Stimulated activated CD4-positive, alpha-beta T cell treated with anti-CD3 and anti-CD28 coated beads, Interleukin-15, amount 100 ng/mL, for 1 hour (primary cell): ENCODE results near the gene TMPRSS15.

ENCODE experiments used
- DNase-seq, 2 donors: peaks; one replicate each; pipeline ENCODE4 v3.0.0-alpha.2; 2020; ENCODE audit warnings: low read depth in 1 of 2, low spot score in 1 of 2

TMPRSS15 gene

GRCh38 chr21:18248171-18248570 is 155.4 kb downstream of the TMPRSS15 start:
- no peak for DNase-seq

GRCh38 chr21:18245464-18245967 is 158.1 kb downstream of the TMPRSS15 start:
- no peak for DNase-seq

- no peak for DNase-seq
These were observed 158.7 kb downstream of the TMPRSS15 start, which contains the start of gene CHODL for GRCh38 chr21:18244671-18245463. TSS of gene CHODL (plus strand) at chr21:18244833. CDS start at chr21:18245224, 391 bp downstream.

- no peak for DNase-seq
These were observed 168.0 kb downstream of the TMPRSS15 start for GRCh38 chr21:18235545-18235944.

GRCh38 chr21:18228060-18228739 is 175.4 kb downstream of the TMPRSS15 start:
- no peak for DNase-seq

- DNase-seq = no peak
These were observed 181.2 kb downstream of the TMPRSS15 start for GRCh38 chr21:18222346-18222745.

- DNase-seq = no peak
These were observed 183.1 kb downstream of the TMPRSS15 start for GRCh38 chr21:18220498-18220897.
